GM21447 (cell line): ENCODE results near the gene TMEM176A.
"Not testable (repeated sequence)": the region's sequence is repeated elsewhere in the genome, so short reads cannot be mapped to it uniquely, and the experiment has no call there.

Source experiments
- ATAC-seq: cut with Tn5 transposase; IDR thresholded peaks from one replicate; pipeline ENCODE4 v1.9.1; 2021; ENCODE audit not compliant: unreplicated experiment

TMEM176A gene

DNA sequence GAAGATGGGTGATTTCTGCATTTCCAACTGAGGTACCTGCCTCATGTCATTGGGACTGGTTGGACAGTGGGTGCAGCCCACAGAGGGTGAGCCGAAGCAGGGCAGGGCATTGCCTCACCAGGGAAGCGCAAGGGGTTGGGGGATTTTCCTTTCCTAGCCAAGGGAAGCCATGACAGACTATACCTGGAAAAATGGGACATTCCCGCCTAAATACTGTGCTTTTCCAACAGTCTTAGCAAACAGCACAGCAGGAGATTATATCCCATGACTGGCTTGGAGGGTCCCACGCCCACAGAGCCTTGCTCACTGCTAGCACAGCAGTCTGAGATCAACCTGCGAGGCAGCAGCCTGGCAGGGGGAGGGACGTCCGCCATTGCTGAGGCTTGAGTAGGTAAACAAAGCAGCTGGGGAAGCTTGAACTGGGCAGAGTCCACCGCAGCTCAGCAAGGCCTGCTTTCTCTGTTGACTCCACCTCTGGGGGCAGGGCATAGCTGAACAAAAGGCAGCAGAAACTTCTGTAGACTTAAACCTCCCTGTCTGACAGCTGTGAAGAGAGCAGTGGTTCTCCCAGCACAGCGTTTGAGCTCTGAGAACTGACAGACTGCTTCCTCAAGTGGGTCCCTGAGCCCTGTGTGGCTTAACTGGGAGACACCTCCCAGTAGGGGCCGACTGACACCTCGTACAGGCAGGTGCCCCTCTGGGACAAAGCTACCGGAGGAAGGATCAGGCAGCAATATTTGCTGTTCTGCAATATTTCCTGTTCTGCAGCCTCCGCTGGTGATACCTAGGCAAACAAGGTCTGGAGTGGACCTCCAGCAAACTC lies 7.3 kb downstream of the TMEM176A start:
- ATAC-seq: not testable (repeated sequence)

- ATAC-seq: no peak
Measured at GRCh38 chr7:150814328-150815001, 13.9 kb downstream of the TMEM176A start.

GRCh38 chr7:150818971-150819370 lies 18.4 kb downstream of the TMEM176A start:
- ATAC-seq: no peak

- ATAC-seq: no peak
Measured at GRCh38 chr7:150820148-150820547, 19.6 kb downstream of the TMEM176A start.

DNA sequence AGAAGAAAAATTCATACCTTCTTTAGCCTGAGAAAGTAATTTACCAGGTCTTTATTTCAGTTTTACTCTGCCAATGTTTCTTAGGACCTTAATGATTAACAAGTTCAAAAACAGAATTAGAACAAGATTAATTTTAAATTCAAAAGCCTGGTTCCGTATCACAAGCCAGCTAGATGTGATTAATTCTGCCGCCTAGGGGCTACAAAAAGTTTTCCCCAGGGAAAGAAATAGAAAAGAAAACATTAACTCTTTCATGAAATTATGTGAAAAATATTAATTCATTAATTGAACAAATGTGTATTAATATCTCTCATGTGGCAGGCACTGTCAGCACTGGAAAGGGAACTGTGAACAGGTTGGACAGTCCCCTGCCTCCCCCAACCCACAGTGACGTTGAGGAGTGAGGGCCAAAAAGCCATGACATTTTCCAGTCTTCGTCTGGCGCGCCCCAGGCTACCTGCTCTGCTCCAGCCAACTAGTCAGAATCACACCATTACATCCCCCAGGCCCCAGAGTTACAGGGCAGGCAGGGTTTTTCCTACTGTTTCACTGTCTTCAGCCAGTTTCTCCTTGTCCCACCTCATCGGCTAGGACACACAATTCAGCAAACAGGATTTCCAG lies 20.1 kb downstream of the TMEM176A start:
- no peak for ATAC-seq

GRCh38 chr7:150823043-150823442 lies 22.5 kb downstream of the TMEM176A start:
- no peak for ATAC-seq

- ATAC-seq: no peak
Measured at GRCh38 chr7:150823484-150824126, 23.0 kb downstream of the TMEM176A start.

GRCh38 chr7:150824379-150825177 lies 24.0 kb downstream of the TMEM176A start:
- no peak for ATAC-seq

- ATAC-seq: no peak
Measured at GRCh38 chr7:150826061-150826849, 25.7 kb downstream of the TMEM176A start.

DNA sequence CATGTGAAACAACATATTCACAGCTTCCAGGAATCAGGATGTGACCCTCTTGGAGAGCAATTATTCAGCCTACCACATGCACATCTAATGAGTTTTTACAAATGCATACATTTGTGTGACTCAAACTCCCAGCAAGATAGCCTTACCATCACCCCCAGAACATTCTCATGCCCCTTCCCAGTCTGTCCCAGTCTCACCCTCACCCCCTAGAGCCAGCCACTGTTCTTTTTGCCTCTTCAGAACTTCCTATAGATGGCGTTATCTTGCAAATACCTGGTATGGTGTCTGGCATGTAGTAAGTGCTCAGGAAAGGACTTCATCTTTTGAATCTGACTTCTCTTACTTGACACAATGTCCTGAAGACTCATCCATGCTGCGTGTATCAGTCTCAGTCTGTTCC lies 27.8 kb downstream of the TMEM176A start:
- ATAC-seq: no peak

- no peak for ATAC-seq
Measured at GRCh38 chr7:150829426-150829825, 28.9 kb downstream of the TMEM176A start.

DNA sequence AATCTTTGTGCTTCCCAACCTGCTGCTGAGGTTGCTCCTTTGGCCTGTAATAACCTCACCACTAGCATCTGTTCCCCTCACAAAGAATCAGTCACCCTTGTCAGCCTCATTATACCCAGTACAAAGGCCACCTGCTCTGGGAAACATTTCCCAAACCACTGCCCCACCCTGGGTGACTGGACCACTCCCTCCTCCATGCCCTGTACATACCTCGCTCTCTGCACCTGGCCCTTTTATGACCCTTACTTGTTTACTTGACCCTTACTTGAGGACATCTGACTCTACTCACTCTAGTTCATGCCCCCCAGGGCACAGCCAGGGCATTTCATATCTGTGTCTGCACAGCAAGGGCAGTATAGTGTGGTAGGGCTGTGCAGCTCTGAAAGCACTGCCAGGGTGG lies 30.4 kb downstream of the TMEM176A start:
- no peak for ATAC-seq

DNA sequence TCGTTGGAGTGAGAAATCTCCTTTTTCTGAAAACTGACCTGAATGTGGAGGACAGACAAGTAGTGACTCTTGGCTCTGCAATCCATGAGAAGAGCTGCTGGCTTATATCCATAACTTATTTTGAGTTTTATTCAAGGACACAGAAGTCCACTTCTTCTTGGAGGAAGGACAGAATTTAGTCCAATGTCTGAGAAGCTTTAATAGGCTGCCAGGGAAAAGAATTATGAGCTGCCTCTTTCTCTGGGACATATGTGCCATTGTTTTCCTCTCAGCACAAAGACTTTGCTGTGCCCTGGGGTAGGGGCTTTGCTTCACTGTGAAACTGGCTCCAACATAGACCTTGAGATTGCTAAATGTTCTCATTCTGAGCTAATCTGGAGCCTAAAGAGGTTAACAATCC lies 31.3 kb downstream of the TMEM176A start:
- no peak for ATAC-seq

GRCh38 chr7:150835019-150835418 lies 34.5 kb downstream of the TMEM176A start:
- no peak for ATAC-seq

DNA sequence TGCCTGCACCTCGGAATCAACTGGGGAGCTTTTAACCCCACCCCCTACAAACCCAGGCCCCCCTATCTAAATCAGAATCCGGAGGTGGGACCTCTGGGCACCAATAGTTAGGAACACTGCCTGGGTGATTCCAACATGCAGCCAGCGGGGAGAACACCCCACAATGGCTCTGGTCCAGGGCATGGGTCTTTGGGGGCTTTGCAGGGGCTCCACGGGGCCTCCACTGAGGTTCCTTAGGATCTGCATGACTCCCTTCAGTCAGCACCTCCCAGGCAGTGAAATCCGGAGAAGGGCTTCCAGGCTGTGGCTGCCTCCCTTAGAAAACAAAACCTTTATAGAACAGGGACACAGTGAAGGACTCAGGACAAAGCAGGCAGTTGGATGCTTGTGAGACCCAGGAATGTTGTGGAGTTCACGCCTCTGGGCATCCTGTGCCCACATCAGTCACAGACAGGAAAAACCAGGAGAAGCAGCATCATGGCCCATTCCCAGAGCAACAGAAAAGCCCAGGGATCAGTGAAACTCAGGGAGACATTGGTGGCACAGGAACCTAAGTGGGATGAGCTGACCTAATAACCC lies 35.2 kb downstream of the TMEM176A start:
- ATAC-seq: no peak

DNA sequence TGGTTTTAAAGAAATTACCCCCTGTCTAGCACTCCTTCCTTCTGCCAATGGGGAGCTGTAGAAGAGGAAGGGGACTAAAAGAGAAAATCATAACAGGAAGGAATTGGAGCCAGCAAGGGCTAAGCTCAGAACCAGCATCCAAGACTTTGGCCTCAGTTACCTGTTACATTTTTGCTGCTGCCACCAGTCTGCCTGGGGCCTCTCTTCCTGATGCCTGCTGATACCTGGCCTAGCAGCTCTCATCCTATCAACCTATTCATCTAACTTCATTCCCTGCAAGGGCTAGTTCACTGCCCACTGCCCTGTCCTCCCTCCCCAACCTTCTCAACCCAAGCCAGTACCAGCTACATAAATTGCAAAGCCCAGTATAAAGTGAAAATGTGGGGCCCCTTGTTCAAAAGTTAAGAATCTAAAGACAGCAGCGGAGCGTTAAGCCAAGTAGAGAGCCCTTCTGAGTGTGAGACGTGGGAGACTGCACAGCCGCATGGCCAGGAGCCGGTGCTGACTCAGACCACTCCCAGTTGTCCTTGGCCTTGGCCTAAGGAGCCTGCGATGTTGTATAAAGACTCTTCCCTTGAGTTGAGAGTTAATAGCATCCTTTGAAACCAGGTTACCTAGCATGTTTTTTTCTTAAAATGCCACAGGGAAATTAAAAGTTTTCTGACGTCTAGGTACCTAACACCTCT lies 38.5 kb downstream of the TMEM176A start:
- ATAC-seq: no peak

- no peak for ATAC-seq
Measured at GRCh38 chr7:150842018-150842417, 41.4 kb downstream of the TMEM176A start.

GRCh38 chr7:150842716-150843115 lies 42.1 kb downstream of the TMEM176A start:
- no peak for ATAC-seq

- ATAC-seq: no peak
Measured at GRCh38 chr7:150845421-150845861, 44.9 kb downstream of the TMEM176A start.
